ENCODE data around the gene PEX14. TPM values are rescaled to one million over a fixed set of nuclear protein-coding genes. Genes with fewer than 3 reads are reported as not detected.

PEX14 gene
- polyA plus RNA-seq, 1 donor from 2014 or later, result 13.5 TPM

DNA sequence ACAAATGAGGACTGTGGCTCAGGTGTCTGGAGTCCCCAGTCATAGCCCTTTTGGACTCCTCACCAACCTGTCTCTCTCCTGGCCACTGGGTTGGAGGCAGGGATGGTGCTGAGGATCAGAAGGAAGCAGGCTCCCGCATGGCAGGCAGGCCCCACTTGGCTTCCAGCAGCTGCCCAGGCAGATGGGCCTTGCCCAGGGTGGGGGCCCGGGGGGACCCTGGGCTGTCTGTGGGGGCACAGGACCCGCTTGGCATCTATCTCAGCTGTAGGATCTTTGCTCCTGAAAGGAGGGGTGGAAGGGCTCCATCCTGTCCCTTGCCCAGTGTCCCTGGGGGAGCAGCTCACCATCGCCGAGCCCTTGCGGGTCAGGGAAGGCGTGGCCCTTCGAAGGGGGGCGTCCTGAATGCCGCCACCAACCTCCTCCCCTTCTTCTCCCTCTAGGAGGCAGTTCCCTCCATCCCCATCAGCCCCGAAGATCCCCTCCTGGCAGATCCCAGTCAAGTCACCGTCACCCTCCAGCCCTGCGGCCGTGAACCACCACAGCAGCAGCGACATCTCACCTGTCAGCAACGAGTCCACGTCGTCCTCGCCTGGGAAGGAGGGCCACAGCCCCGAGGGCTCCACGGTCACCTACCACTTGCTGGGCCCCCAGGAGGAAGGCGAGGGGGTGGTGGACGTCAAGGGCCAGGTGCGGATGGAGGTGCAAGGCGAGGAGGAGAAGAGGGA, 154.5 kb downstream of the PEX14 start:
- no peak overlapping the region for H3K27ac ChIP-seq (ENCODE audit: low read length)

DNA sequence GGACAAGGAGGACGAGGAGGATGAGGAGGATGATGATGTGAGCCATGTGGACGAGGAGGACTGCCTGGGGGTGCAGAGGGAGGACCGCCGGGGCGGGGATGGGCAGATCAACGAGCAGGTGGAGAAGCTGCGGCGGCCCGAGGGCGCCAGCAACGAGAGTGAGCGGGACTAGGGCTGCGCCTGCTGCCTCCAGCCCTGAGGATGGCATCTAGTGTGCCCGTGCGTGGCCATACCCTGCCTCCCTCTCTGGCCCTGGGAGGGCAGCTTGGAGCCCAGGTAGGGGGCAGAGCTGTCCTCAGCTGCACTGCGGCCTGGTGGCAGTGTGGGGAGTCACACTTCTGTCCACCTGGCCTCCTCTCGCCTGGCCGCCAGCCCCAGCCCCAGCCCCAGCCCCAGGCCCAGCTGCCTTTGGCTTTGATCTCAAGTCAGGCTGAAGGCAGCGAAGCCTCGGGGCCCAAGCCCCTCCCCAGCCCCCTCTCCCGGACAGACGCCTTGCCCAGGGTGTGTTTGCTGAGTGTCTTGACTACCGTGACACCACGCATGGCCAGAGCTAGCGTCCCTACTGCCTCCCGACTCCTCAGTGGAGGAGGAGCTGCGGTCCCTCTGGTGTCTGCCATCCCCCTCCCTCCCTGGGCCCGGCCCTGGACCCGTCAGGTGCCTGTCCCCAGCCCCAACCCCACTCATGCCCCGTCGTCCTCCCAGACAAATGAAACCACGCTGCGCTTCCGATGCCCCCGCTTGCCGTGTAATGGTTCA, 155.2 kb downstream of the PEX14 start:
- Histone ChIP-seq H3K4me2 (ENCODE audit: low read length) (no peak overlapping the region), H3K27ac (ENCODE audit: low read length) (no peak overlapping the region), H3K9me2 (ENCODE audit: insufficient read depth, low read length) (no peaks in the 10 kb centered on the region), H3K27me3 (ENCODE audit: insufficient read depth, low read depth, low read length) (no peaks in the 10 kb centered on the region), H3K9ac (ENCODE audit: low read length) (no peak overlapping the region), H3K79me2 (replicated peaks; ENCODE audit: insufficient read depth, low read length) (no peaks in the 10 kb centered on the region), H3K36me3 (ENCODE audit: insufficient read depth, low read length) (no peaks in the 10 kb centered on the region), H3F3A (ENCODE audit: insufficient read depth, low read length, poor library complexity, severe bottlenecking) (no peaks in the 10 kb centered on the region), H3K4me3 (ENCODE audit: low read length) (no peak overlapping the region), H4K20me1 (ENCODE audit: insufficient read depth) (no peaks in the 10 kb centered on the region), H3K9me3 (ENCODE audit: low read length) (no peaks in the 10 kb centered on the region), H2AFZ (ENCODE audit: low read depth, low read length) (no peak overlapping the region)
- TF ChIP-seq EZH2 (IDR thresholded peaks at IDR 0.05; ENCODE audit: borderline replicate concordance, insufficient read depth, low read length, poor library complexity, severe bottlenecking) (no peak), MXI1 (conservative IDR thresholded peaks at IDR 0.05; ENCODE audit: poor library complexity, severe bottlenecking) (no peak), RAD21 (conservative IDR thresholded peaks at IDR 0.05) (no peak), TAF1 (IDR thresholded peaks at IDR 0.05; ENCODE audit: low read depth) (no peak), EP300 (conservative IDR thresholded peaks at IDR 0.05; ENCODE audit: poor library complexity, severe bottlenecking) (no peak), POLR2AphosphoS5 (IDR thresholded peaks at IDR 0.05) (no peak)
- TF ChIP-seq, protein P1, sequence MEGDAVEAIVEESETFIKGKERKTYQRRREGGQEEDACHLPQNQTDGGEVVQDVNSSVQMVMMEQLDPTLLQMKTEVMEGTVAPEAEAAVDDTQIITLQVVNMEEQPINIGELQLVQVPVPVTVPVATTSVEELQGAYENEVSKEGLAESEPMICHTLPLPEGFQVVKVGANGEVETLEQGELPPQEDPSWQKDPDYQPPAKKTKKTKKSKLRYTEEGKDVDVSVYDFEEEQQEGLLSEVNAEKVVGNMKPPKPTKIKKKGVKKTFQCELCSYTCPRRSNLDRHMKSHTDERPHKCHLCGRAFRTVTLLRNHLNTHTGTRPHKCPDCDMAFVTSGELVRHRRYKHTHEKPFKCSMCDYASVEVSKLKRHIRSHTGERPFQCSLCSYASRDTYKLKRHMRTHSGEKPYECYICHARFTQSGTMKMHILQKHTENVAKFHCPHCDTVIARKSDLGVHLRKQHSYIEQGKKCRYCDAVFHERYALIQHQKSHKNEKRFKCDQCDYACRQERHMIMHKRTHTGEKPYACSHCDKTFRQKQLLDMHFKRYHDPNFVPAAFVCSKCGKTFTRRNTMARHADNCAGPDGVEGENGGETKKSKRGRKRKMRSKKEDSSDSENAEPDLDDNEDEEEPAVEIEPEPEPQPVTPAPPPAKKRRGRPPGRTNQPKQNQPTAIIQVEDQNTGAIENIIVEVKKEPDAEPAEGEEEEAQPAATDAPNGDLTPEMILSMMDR (IDR thresholded peaks at IDR 0.05; ENCODE audit: poor library complexity, severe bottlenecking), result no peak
- TF ChIP-seq, protein P2, sequence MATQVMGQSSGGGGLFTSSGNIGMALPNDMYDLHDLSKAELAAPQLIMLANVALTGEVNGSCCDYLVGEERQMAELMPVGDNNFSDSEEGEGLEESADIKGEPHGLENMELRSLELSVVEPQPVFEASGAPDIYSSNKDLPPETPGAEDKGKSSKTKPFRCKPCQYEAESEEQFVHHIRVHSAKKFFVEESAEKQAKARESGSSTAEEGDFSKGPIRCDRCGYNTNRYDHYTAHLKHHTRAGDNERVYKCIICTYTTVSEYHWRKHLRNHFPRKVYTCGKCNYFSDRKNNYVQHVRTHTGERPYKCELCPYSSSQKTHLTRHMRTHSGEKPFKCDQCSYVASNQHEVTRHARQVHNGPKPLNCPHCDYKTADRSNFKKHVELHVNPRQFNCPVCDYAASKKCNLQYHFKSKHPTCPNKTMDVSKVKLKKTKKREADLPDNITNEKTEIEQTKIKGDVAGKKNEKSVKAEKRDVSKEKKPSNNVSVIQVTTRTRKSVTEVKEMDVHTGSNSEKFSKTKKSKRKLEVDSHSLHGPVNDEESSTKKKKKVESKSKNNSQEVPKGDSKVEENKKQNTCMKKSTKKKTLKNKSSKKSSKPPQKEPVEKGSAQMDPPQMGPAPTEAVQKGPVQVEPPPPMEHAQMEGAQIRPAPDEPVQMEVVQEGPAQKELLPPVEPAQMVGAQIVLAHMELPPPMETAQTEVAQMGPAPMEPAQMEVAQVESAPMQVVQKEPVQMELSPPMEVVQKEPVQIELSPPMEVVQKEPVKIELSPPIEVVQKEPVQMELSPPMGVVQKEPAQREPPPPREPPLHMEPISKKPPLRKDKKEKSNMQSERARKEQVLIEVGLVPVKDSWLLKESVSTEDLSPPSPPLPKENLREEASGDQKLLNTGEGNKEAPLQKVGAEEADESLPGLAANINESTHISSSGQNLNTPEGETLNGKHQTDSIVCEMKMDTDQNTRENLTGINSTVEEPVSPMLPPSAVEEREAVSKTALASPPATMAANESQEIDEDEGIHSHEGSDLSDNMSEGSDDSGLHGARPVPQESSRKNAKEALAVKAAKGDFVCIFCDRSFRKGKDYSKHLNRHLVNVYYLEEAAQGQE (IDR thresholded peaks at IDR 0.05; ENCODE audit: borderline replicate concordance), result no peak

More for the DNA sequence above, 154.5 kb downstream of the PEX14 start:
- Histone ChIP-seq H3F3A (ENCODE audit: insufficient read depth, low read length, poor library complexity, severe bottlenecking) (no peaks in the 10 kb centered on the region), H3K4me3 (ENCODE audit: low read length) (no peak overlapping the region), H3K27me3 (ENCODE audit: insufficient read depth, low read depth, low read length) (no peaks in the 10 kb centered on the region), H3K79me2 (replicated peaks; ENCODE audit: insufficient read depth, low read length) (no peaks in the 10 kb centered on the region), H2AFZ (ENCODE audit: low read depth, low read length) (no peak overlapping the region), H3K9ac (ENCODE audit: low read length) (no peak overlapping the region), H3K9me3 (ENCODE audit: low read length) (no peaks in the 10 kb centered on the region), H3K4me2 (ENCODE audit: low read length) (no peak overlapping the region), H3K9me2 (ENCODE audit: insufficient read depth, low read length) (no peaks in the 10 kb centered on the region), H4K20me1 (ENCODE audit: insufficient read depth) (no peaks in the 10 kb centered on the region), H3K36me3 (ENCODE audit: insufficient read depth, low read length) (no peaks in the 10 kb centered on the region)
- TF ChIP-seq POLR2AphosphoS5 (IDR thresholded peaks at IDR 0.05) (no peak), TAF1 (IDR thresholded peaks at IDR 0.05; ENCODE audit: low read depth) (no peak), EP300 (conservative IDR thresholded peaks at IDR 0.05; ENCODE audit: poor library complexity, severe bottlenecking) (no peak), RAD21 (conservative IDR thresholded peaks at IDR 0.05) (no peak), EZH2 (IDR thresholded peaks at IDR 0.05; ENCODE audit: borderline replicate concordance, insufficient read depth, low read length, poor library complexity, severe bottlenecking) (no peak), SMC3 (conservative IDR thresholded peaks at IDR 0.05; ENCODE audit: poor library complexity) (no peak), MXI1 (conservative IDR thresholded peaks at IDR 0.05; ENCODE audit: poor library complexity, severe bottlenecking) (no peak)
- TF ChIP-seq, protein P1 (IDR thresholded peaks at IDR 0.05; ENCODE audit: poor library complexity, severe bottlenecking), result no peak
- TF ChIP-seq, protein P2 (IDR thresholded peaks at IDR 0.05; ENCODE audit: borderline replicate concordance), result no peak
